Measurements from ENCODE around the gene LAGE3.

LAGE3 gene

GRCh38 chrX:154489182-154489581, 10.1 kb upstream of the LAGE3 start:
- no peak overlapping the region for H3K4me3 ChIP-seq (ENCODE audit: low read depth, low read length)
- no peak for TF ChIP-seq CTCF (IDR thresholded peaks at IDR 0.05; ENCODE audit: low read depth, low read length, missing control alignments)
- DNase-seq (ENCODE audit: low read depth) = no peak
- in situ Hi-C loops (cut with HindIII; ENCODE audit: low sequenced_read_pairs) = loop anchor here (5.0 kb wide), 1 partner anchor 42 kb away; no protein-coding TSS in a partner anchor

GRCh38 chrX:154488336-154489075, 9.4 kb upstream of the LAGE3 start:
- DNase-seq (ENCODE audit: low read depth) = no peak
- in situ Hi-C loops (cut with HindIII; ENCODE audit: low sequenced_read_pairs) = loop anchor here (5.0 kb wide), 1 partner anchor 41 kb away; no protein-coding TSS in a partner anchor
- TF ChIP-seq CTCF (IDR thresholded peaks at IDR 0.05; ENCODE audit: low read depth, low read length, missing control alignments) = no peak
- H3K4me3 ChIP-seq (ENCODE audit: low read depth, low read length) = no peak overlapping the region

GRCh38 chrX:154487518-154488290, 8.6 kb upstream of the LAGE3 start:
- no peak for TF ChIP-seq CTCF (IDR thresholded peaks at IDR 0.05; ENCODE audit: low read depth, low read length, missing control alignments)
- DNase-seq (ENCODE audit: low read depth) = no peak
- H3K4me3 ChIP-seq (ENCODE audit: low read depth, low read length) = no peak overlapping the region
- in situ Hi-C loops (cut with HindIII; ENCODE audit: low sequenced_read_pairs) = loop anchor here (5.0 kb wide), 1 partner anchor 40 kb away; no protein-coding TSS in a partner anchor

GRCh38 chrX:154486396-154487207, 7.5 kb upstream of the LAGE3 start, which contains the start of gene UBL4A:
UBL4A (minus strand) TSS chrX:154486615; CDS start chrX:154486584, 31 bp downstream.
- no peak for DNase-seq (ENCODE audit: low read depth)
- TF ChIP-seq CTCF (IDR thresholded peaks at IDR 0.05; ENCODE audit: low read depth, low read length, missing control alignments) = no peak
- in situ Hi-C loops (cut with HindIII; ENCODE audit: low sequenced_read_pairs) = loop anchor here (5.0 kb wide), 1 partner anchor 39 kb away; no protein-coding TSS in a partner anchor

GRCh38 chrX:154486052-154486395, 6.9 kb upstream of the LAGE3 start:
- DNase-seq (ENCODE audit: low read depth) = no peak
- H3K4me3 ChIP-seq (ENCODE audit: low read depth, low read length) = peak overlapping the region; percentile 46
- in situ Hi-C loops (cut with HindIII; ENCODE audit: low sequenced_read_pairs) = loop anchor here (5.0 kb wide), 1 partner anchor 39 kb away; no protein-coding TSS in a partner anchor
- TF ChIP-seq CTCF (IDR thresholded peaks at IDR 0.05; ENCODE audit: low read depth, low read length, missing control alignments) = no peak

More at GRCh38 chrX:154486396-154487207, 7.5 kb upstream of the LAGE3 start, which contains the start of gene UBL4A:
- peak within 1 kb of the TSS; percentile 46 for H3K4me3 ChIP-seq (ENCODE audit: low read depth, low read length)

Data from astrocyte of the cerebellum (primary cell).